Mesendoderm (in vitro differentiated cells): ENCODE results near the gene PRDM7.

Source experiments
- DNase-seq: peaks from one replicate; pipeline ENCODE4 v3.0.0; 2013
- H2AK5ac ChIP-seq: 2 replicates; pipeline ENCODE4 v1.6.1; 2013; ENCODE audit warnings: low read length, inconsistent platforms
- H2BK120ac ChIP-seq: 2 replicates; pipeline ENCODE4 v1.6.1; 2013; ENCODE audit warnings: low read depth, mild to moderate bottlenecking, low read length, moderate library complexity, mixed read lengths
- H2BK15ac ChIP-seq: replicated peaks from 2 replicates; pipeline ENCODE4 v1.6.1; 2013; ENCODE audit warnings: low read depth, mild to moderate bottlenecking, moderate library complexity
- H2BK5ac ChIP-seq: 2 replicates; pipeline ENCODE4 v1.6.1; 2013; ENCODE audit warnings: low read length, inconsistent platforms
- H3K18ac ChIP-seq: 2 replicates; pipeline ENCODE4 v1.6.1; 2013; ENCODE audit warnings: mild to moderate bottlenecking, low read length, mixed read lengths
- H3K23ac ChIP-seq: one replicate; pipeline ENCODE4 v1.6.1; 2013; ENCODE audit warnings: low read length
- H3K27ac ChIP-seq: 2 replicates; pipeline ENCODE4 v1.5.1; 2013; ENCODE audit warnings: low read depth, mild to moderate bottlenecking, inconsistent platforms, low read length, moderate library complexity
- H3K27me3 ChIP-seq: 2 replicates; pipeline ENCODE4 v1.6.1; 2013; ENCODE audit warnings: low read length, control low read depth, mild to moderate bottlenecking, inconsistent platforms; ENCODE audit not compliant: insufficient read depth, poor library complexity
- H3K36me3 ChIP-seq: 2 replicates; pipeline ENCODE4 v1.6.1; 2013; ENCODE audit warnings: low read length, inconsistent platforms; ENCODE audit not compliant: control insufficient read depth, insufficient read depth
- H3K4ac ChIP-seq: one replicate; pipeline ENCODE4 v1.6.1; 2013; ENCODE audit warnings: low read depth, mild to moderate bottlenecking, low read length, moderate library complexity
- H3K4me1 ChIP-seq: 2 replicates; pipeline ENCODE4 v1.6.1; 2013; ENCODE audit warnings: low read depth, low read length, inconsistent platforms; ENCODE audit not compliant: control insufficient read depth
- H3K4me2 ChIP-seq: 2 replicates; pipeline ENCODE4 v1.6.1; 2013; ENCODE audit warnings: low read length
- H3K4me3 ChIP-seq: 2 replicates; pipeline ENCODE4 v1.5.1; 2013; ENCODE audit warnings: mild to moderate bottlenecking, low read length
- H3K56ac ChIP-seq: one replicate; pipeline ENCODE4 v1.6.1; 2013; ENCODE audit warnings: low read length
- H3K79me1 ChIP-seq: 2 replicates; pipeline ENCODE4 v1.6.1; 2013; ENCODE audit warnings: low read length, inconsistent platforms
- H3K79me2 ChIP-seq: 2 replicates; pipeline ENCODE4 v1.6.1; 2013; ENCODE audit warnings: mild to moderate bottlenecking, low read length; ENCODE audit not compliant: control insufficient read depth, insufficient read depth
- H3K9ac ChIP-seq: 2 replicates; pipeline ENCODE4 v1.6.1; 2013; ENCODE audit warnings: low read length, inconsistent platforms
- H4K5ac ChIP-seq: one replicate; pipeline ENCODE4 v1.6.1; 2013; ENCODE audit warnings: low read length
- H4K8ac ChIP-seq: one replicate; pipeline ENCODE4 v1.6.1; 2013; ENCODE audit warnings: low read depth, mild to moderate bottlenecking, control low read depth, low read length, moderate library complexity
- WGBS: extraction: QIAGEN DNeasy Blood & Tissue Kit; methylation state at CpG from one replicate; pipeline ENCODE4 v1.1.7; 2013; ENCODE audit warnings: low lambda C conversion rate, missing lambda C conversion rate; ENCODE audit not compliant: insufficient coverage; ENCODE audit errors: extremely low coverage; 5-methylcytosine and 5-hydroxymethylcytosine counted together

PRDM7 gene

GRCh38 chr16:90020838-90021382 is 56.2 kb downstream of the PRDM7 start:
- H4K5ac ChIP-seq: no peak overlapping the region
- H3K79me2 ChIP-seq: no peaks in the 10 kb centered on the region
- no peak overlapping the region for H3K9ac ChIP-seq
- no peak overlapping the region for H2BK120ac ChIP-seq
- H3K4ac ChIP-seq: no peak overlapping the region
- no peak overlapping the region for H3K23ac ChIP-seq
- peak; percentile 71 for DNase-seq
- no peak overlapping the region for H4K8ac ChIP-seq
- peak overlapping the region; percentile 44 for H3K56ac ChIP-seq
- no peaks in the 10 kb centered on the region for H3K79me1 ChIP-seq
- H3K36me3 ChIP-seq: no peaks in the 10 kb centered on the region
- WGBS: no CpG with 5 or more reads among the region's 2 CpGs
- H3K4me3 ChIP-seq: no peak overlapping the region
- no peak overlapping the region for H2AK5ac ChIP-seq
- no peak overlapping the region for H3K18ac ChIP-seq
- no peak overlapping the region for H2BK5ac ChIP-seq
- peaks cover 2% of the 10 kb centered on the region for H3K4me1 ChIP-seq
- H2BK15ac ChIP-seq: no peak overlapping the region
- no peak overlapping the region for H3K4me2 ChIP-seq
- H3K27ac ChIP-seq: no peak overlapping the region
- no peaks in the 10 kb centered on the region for H3K27me3 ChIP-seq

DNA sequence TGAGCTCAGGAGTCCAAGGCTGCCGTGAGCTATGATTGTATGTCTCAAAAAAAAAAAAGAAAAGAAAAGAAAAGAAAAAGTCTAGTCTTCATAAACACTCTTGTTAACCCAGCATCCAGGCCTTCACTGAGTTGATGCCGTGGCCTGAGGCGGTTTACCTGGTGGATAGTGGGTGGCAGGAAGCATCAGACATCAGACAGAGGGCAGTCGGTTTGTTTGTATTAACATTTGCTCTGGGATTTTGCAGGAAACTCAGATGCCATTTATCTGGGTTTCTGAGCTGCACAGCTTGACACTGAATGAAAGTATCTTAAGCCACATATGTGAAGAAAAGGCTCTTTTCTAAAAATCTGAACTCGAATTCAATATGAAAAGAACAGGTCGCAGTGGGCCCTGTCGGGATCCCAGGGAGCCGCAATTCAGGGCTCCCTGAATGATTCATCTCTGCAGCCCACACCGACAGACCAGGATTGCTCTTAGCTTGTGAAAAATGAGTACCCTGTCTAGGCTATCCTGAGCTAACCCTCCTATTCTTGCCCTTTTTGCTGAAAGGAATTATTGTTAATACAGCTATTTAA is 56.8 kb downstream of the PRDM7 start:
- Histone ChIP-seq H3K4me1 (peaks cover 2% of the 10 kb centered on the region), H2BK15ac (no peak overlapping the region), H3K36me3 (no peaks in the 10 kb centered on the region), H3K9ac (peak overlapping the region; percentile 43), H3K18ac (no peak overlapping the region), H2AK5ac (no peak overlapping the region), H3K4ac (no peak overlapping the region), H3K79me2 (no peaks in the 10 kb centered on the region), H3K79me1 (no peaks in the 10 kb centered on the region), H3K23ac (no peak overlapping the region), H3K56ac (peak overlapping the region; percentile 88), H3K4me3 (no peak overlapping the region), H2BK5ac (no peak overlapping the region), H4K8ac (no peak overlapping the region), H3K27ac (no peak overlapping the region), H2BK120ac (no peak overlapping the region), H4K5ac (no peak overlapping the region), H3K4me2 (peak overlapping the region; percentile 1), H3K27me3 (no peaks in the 10 kb centered on the region)
- WGBS: no CpG with 5 or more reads among the region's 9 CpGs
- DNase-seq: peak; percentile 45

- peaks cover 2% of the 10 kb centered on the region for H3K4me1 ChIP-seq
- no peak overlapping the region for H2BK15ac ChIP-seq
- no peak overlapping the region for H2AK5ac ChIP-seq
- H3K4me3 ChIP-seq: peak overlapping the region; percentile 55
- peak overlapping the region; percentile 64 for H3K4me2 ChIP-seq
- no CpG with 5 or more reads among the region's 57 CpGs for WGBS
- H4K8ac ChIP-seq: peak overlapping the region; percentile 7
- no peaks in the 10 kb centered on the region for H3K27me3 ChIP-seq
- H3K27ac ChIP-seq: no peak overlapping the region
- H3K4ac ChIP-seq: no peak overlapping the region
- no peaks in the 10 kb centered on the region for H3K36me3 ChIP-seq
- H3K79me2 ChIP-seq: no peaks in the 10 kb centered on the region
- H3K56ac ChIP-seq: peak overlapping the region; percentile 88
- H2BK5ac ChIP-seq: no peak overlapping the region
- H3K23ac ChIP-seq: no peak overlapping the region
- peak overlapping the region; percentile 44 for H3K18ac ChIP-seq
- H3K9ac ChIP-seq: peak overlapping the region; percentile 77
- no peak overlapping the region for H2BK120ac ChIP-seq
- no peak overlapping the region for H4K5ac ChIP-seq
- peak; percentile 75 for DNase-seq
- H3K79me1 ChIP-seq: no peaks in the 10 kb centered on the region
Measured at GRCh38 chr16:90019543-90020259, 57.4 kb downstream of the PRDM7 start.

DNA sequence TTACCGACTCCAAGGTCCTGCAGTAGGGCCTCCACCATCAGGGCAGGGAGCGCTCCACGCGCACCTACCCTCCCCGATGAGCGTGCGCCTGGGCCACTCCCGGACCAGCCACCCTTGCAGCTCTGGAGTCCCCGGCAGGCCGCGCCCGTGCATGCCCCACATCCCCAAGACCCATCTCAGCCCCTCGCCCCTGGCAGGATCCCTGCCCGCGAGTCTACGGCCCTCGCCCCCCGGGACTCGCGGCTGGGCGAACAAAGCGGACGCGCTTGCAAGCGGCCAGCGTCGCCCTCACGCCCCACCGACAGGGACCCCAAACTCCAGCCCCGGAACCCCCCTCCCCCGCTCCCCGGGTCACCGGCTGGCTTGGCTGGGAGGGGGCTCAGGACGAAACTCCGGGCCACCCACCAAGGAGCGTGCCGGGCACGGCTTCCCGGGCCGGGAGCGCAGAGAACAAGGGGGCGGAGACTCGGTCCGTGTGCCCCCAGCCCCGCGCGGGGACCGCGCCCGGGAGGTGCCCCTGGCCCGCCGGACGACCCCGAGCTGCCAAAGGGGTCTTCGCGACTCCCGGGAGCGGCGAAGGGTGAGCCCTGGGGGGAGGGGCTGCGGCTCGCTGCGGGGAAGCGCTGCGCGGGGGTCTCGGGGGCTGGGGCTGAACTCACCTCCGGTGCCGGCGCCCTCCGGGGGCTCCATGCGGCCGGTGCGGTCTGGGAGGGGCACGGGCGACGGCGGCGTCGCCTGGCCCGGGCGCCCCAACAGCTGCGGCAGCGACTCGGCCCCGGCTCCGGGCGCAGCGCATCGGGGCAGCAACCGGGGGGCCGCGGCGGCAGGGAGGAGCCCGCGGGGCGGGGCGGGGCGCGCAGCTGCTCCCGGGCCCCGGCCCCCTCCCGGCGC is 58.2 kb downstream of the PRDM7 start, which contains the start of gene DBNDD1:
TSS of gene DBNDD1 (minus strand) at position 805 of the 891 bp plus-strand sequence. CDS start at position 690, 115 bp downstream.
- no CpG with 5 or more reads among the region's 103 CpGs for WGBS
- peak; percentile 32 for DNase-seq
- H3K79me1 ChIP-seq: no peaks in the 10 kb centered on the region

DNA sequence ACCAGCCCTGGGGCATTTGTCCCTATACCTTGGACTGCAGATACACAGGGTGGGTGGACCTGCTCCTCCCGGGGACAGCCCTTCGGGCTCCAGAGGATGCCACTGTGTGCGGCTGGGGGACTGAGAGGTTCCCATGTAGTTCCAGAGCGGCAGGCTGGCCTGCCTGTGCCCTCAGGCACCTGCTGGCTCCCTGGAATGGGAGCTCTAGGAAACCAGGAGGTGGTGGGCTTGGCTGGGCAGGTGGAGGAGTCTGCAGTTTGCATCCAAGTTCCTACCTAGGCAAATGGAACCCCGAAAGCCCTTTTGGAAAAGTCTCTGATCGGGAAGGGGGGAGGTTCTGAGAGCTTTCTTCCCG is 58.9 kb downstream of the PRDM7 start:
- Histone ChIP-seq H3K4ac (no peak overlapping the region), H3K4me1 (peaks cover 2% of the 10 kb centered on the region), H2BK120ac (no peak overlapping the region), H3K23ac (no peak overlapping the region), H3K27me3 (no peaks in the 10 kb centered on the region), H3K4me2 (peak overlapping the region; percentile 43), H2BK15ac (no peak overlapping the region), H3K36me3 (no peaks in the 10 kb centered on the region), H2BK5ac (no peak overlapping the region), H3K56ac (peak overlapping the region; percentile 84), H3K27ac (no peak overlapping the region), H4K8ac (no peak overlapping the region), H3K4me3 (no peak overlapping the region), H3K79me2 (no peaks in the 10 kb centered on the region), H3K9ac (no peak overlapping the region), H2AK5ac (no peak overlapping the region), H4K5ac (no peak overlapping the region), H3K79me1 (no peaks in the 10 kb centered on the region), H3K18ac (no peak overlapping the region)
- WGBS: no CpG with 5 or more reads among the region's 7 CpGs
- peak; percentile 43 for DNase-seq

More for the DNA sequence above, 58.2 kb downstream of the PRDM7 start, which contains the start of gene DBNDD1:
- H3K9ac ChIP-seq: peak within 1 kb of the TSS; percentile 77
- peaks cover 2% of the 10 kb centered on the region for H3K4me1 ChIP-seq
- no peak within 1 kb of the TSS for H3K23ac ChIP-seq
- peak within 1 kb of the TSS; percentile 55 for H3K4me3 ChIP-seq
- no peaks in the 10 kb centered on the region for H3K79me2 ChIP-seq
- no peaks in the 10 kb centered on the region for H3K27me3 ChIP-seq
- no peak within 1 kb of the TSS for H4K5ac ChIP-seq
- H2BK5ac ChIP-seq: no peak within 1 kb of the TSS
- peak within 1 kb of the TSS; percentile 7 for H4K8ac ChIP-seq
- peak within 1 kb of the TSS; percentile 88 for H3K56ac ChIP-seq
- H3K36me3 ChIP-seq: no peaks in the 10 kb centered on the region
- H3K18ac ChIP-seq: peak within 1 kb of the TSS; percentile 75
- no peak within 1 kb of the TSS for H2BK120ac ChIP-seq
- peak within 1 kb of the TSS; percentile 64 for H3K4me2 ChIP-seq
- H2BK15ac ChIP-seq: no peak within 1 kb of the TSS
- H3K4ac ChIP-seq: peak within 1 kb of the TSS; percentile 26
- H2AK5ac ChIP-seq: no peak within 1 kb of the TSS
- H3K27ac ChIP-seq: no peak within 1 kb of the TSS
